ENCODE measurements around the gene NFE2L3.

DNA sequence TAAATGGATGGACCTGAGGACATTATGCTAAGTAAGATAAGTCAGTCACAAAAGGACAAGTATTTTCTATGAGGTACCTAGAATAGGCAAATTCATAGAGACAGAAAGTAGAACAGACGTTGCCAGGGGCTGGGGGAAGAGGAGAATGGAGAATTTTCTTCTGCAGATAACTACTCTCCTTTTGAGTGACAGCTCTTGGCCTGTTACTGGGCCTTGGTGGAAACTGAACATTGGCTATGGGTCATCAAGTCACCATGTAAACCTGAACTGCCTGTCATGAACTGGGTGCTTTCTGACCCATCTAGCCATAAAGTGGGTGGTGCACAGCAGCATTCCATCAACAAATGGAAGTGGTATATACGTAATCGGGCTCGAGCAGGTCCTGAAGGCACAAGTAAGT is 29.3 kb upstream of the NFE2L3 start:
- TF ChIP-seq SP1 (IDR thresholded peaks at IDR 0.05; ENCODE audit: low read depth, low read length): no peak
- TF ChIP-seq, protein P1, sequence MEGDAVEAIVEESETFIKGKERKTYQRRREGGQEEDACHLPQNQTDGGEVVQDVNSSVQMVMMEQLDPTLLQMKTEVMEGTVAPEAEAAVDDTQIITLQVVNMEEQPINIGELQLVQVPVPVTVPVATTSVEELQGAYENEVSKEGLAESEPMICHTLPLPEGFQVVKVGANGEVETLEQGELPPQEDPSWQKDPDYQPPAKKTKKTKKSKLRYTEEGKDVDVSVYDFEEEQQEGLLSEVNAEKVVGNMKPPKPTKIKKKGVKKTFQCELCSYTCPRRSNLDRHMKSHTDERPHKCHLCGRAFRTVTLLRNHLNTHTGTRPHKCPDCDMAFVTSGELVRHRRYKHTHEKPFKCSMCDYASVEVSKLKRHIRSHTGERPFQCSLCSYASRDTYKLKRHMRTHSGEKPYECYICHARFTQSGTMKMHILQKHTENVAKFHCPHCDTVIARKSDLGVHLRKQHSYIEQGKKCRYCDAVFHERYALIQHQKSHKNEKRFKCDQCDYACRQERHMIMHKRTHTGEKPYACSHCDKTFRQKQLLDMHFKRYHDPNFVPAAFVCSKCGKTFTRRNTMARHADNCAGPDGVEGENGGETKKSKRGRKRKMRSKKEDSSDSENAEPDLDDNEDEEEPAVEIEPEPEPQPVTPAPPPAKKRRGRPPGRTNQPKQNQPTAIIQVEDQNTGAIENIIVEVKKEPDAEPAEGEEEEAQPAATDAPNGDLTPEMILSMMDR (IDR thresholded peaks at IDR 0.05; ENCODE audit: control extremely low read depth in 1 of 3, insufficient read depth in 1 of 3, low read depth in 1 of 3, low read length in 3 of 3): no peak
- TF ChIP-seq FOSL1 (IDR thresholded peaks at IDR 0.05; ENCODE audit: insufficient read depth, low read depth, low read length): no peak
